Endothelial cell of umbilical vein (primary cell): ENCODE measurements around the gene KCNIP1. TPM values are rescaled to one million over a fixed set of nuclear protein-coding genes. Genes with fewer than 3 reads are reported as not detected.

ENCODE experiments used
- BruUV-seq: library from RNA; stranded (reverse); fragments of 400-500 nt; replicated peaks from 2 replicates; lab custom pipeline; 2021; lab: Mats Ljungman, UMichigan
- CTCF ChIA-PET: fragments of 300-600, 350-600 bp; sonication (Branson Sonifier 250); formaldehyde crosslinking; loops from one replicate; lab custom pipeline; 2021; ENCODE audit warnings: antibody characterized with exemption, inconsistent platforms; lab: Charles Lee
- POLR2A ChIA-PET: fragments of 300-600, 350-600 bp; sonication (Branson Sonifier 250); formaldehyde crosslinking; loops from one replicate; lab custom pipeline; 2021; ENCODE audit warnings: antibody characterized with exemption, inconsistent platforms; lab: Charles Lee
- DNase-seq: peaks from one replicate; pipeline ENCODE4 v3.0.0-alpha.2; 2011; ENCODE audit warnings: low read depth, low spot score
- FAIRE-seq: peaks from 2 replicates; lab custom pipeline; 2011; peaks lifted over from hg19 to GRCh38; lab: Jason Lieb, UNC
- H2AFZ ChIP-seq: 2 replicates; pipeline ENCODE4 v1.6.0; 2012; ENCODE audit warnings: low read depth, low read length, control low read depth, inconsistent platforms
- H3K27ac ChIP-seq: 2 replicates; pipeline ENCODE4 v1.5.1; 2011; ENCODE audit warnings: low read depth, mild to moderate bottlenecking, control low read depth, low read length, moderate library complexity; ENCODE audit not compliant: insufficient read depth
- H3K27me3 ChIP-seq, 2 experiments: 2 replicates each; pipeline versions ENCODE4 v1.6.0 to v1.6.1; 2011; ENCODE audit warnings: low read length in 2 of 2, mixed read lengths in 1 of 2; ENCODE audit not compliant: control insufficient read depth in 2 of 2, insufficient read depth in 2 of 2
- H3K36me3 ChIP-seq, 2 experiments: 2 replicates in 1 of 2; 3 replicates in 1 of 2; pipeline ENCODE4 v1.5.1; 2011; ENCODE audit warnings: low read length in 2 of 2, mild to moderate bottlenecking in 1 of 2, moderate library complexity in 1 of 2; ENCODE audit not compliant: control insufficient read depth in 2 of 2, insufficient read depth in 2 of 2; ENCODE audit errors: extremely low read depth in 1 of 2
- H3K4me1 ChIP-seq: 3 replicates; pipeline ENCODE4 v1.5.1; 2011; ENCODE audit warnings: mild to moderate bottlenecking, low read length; ENCODE audit not compliant: control insufficient read depth, insufficient read depth; ENCODE audit errors: extremely low read depth
- H3K4me2 ChIP-seq: 2 replicates; pipeline ENCODE4 v1.6.1; 2011; ENCODE audit warnings: low read length, control low read depth, mixed read lengths; ENCODE audit not compliant: insufficient read depth
- H3K4me3 ChIP-seq, 3 experiments: fragments of 200-600 bp in 1 of 3; sonication (generic), shearing (Covaris generic) in 1 of 3; replicated peaks in 1 of 3; 2 replicates each; pipeline ENCODE4 v1.5.1; 2011 to 2016; ENCODE audit warnings: control low read depth in 3 of 3, low read length in 3 of 3, mild to moderate bottlenecking in 2 of 3, inconsistent platforms in 1 of 3, low read depth in 1 of 3, moderate library complexity in 1 of 3; ENCODE audit not compliant: insufficient read depth in 1 of 3
- H3K79me2 ChIP-seq: 2 replicates; pipeline ENCODE4 v1.6.0; 2012; ENCODE audit warnings: low read length, inconsistent platforms; ENCODE audit not compliant: control insufficient read depth, insufficient read depth
- H3K9ac ChIP-seq: replicated peaks from 2 replicates; pipeline ENCODE3; 2011; ENCODE audit warnings: low read length, control low read depth; ENCODE audit not compliant: insufficient read depth; ENCODE audit errors: extremely low read depth
- H3K9me1 ChIP-seq: replicated peaks from 3 replicates; pipeline ENCODE4 v1.6.0; 2011; ENCODE audit warnings: mild to moderate bottlenecking, low read length; ENCODE audit not compliant: control insufficient read depth, insufficient read depth; ENCODE audit errors: extremely low read depth
- H3K9me3 ChIP-seq: replicated peaks from 2 replicates; pipeline ENCODE4 v1.5.1; 2012; ENCODE audit warnings: low read length, inconsistent platforms; ENCODE audit not compliant: control insufficient read depth, insufficient read depth
- H4K20me1 ChIP-seq: replicated peaks from 2 replicates; pipeline ENCODE3; 2011; ENCODE audit warnings: mild to moderate bottlenecking, low read length; ENCODE audit not compliant: control insufficient read depth, insufficient read depth; ENCODE audit errors: extremely low read depth
- CTCF ChIP-seq, 2 donors: IDR thresholded peaks; 1 replicate in 1 of 2; 2 replicates in 1 of 2; pipeline ENCODE4 v1.5.1; 2011; ENCODE audit warnings: low read length in 2 of 2, mild to moderate bottlenecking in 2 of 2, moderate library complexity in 2 of 2, control low read depth in 1 of 2, inconsistent platforms in 1 of 2, low read depth in 1 of 2; ENCODE audit not compliant: insufficient read depth in 1 of 2; ENCODE audit errors: extremely low read depth in 1 of 2
- EZH2 ChIP-seq: IDR thresholded peaks from 2 replicates; pipeline ENCODE4 v1.6.1; 2012; ENCODE audit warnings: borderline replicate concordance, low read depth, mild to moderate bottlenecking, moderate library complexity, low read length, inconsistent platforms; ENCODE audit not compliant: severe bottlenecking
- FOS ChIP-seq: IDR thresholded peaks from 2 replicates; pipeline ENCODE4 v1.6.1; 2011; ENCODE audit warnings: mild to moderate bottlenecking, low read length, moderate library complexity, borderline replicate concordance; ENCODE audit not compliant: insufficient read depth
- GATA2 ChIP-seq: IDR thresholded peaks from 2 replicates; pipeline ENCODE4 v1.7.0; 2011; ENCODE audit warnings: low read depth, mild to moderate bottlenecking, moderate library complexity, mixed read lengths, low read length; ENCODE audit not compliant: insufficient read length, insufficient read depth
- JUN ChIP-seq: IDR thresholded peaks from 2 replicates; pipeline ENCODE4 v1.6.1; 2011; ENCODE audit warnings: borderline replicate concordance, low read depth; ENCODE audit not compliant: insufficient read length, insufficient read depth
- MAX ChIP-seq: IDR thresholded peaks from 2 replicates; pipeline ENCODE4 v1.6.1; 2011; ENCODE audit not compliant: insufficient read depth, insufficient read length
- MYC ChIP-seq: IDR thresholded peaks from one replicate; pipeline ENCODE4 v1.6.1; 2011; ENCODE audit warnings: mild to moderate bottlenecking, low read depth, low read length
- POLR2A ChIP-seq: IDR thresholded peaks from 2 replicates; pipeline ENCODE4 v1.6.1; 2012; ENCODE audit warnings: low read depth, mild to moderate bottlenecking, control low read depth, low read length
- POLR2AphosphoS5 ChIP-seq: IDR thresholded peaks from 2 replicates; pipeline ENCODE4 v1.6.1; 2012; ENCODE audit warnings: low read depth, mild to moderate bottlenecking, control low read depth, low read length, moderate library complexity; ENCODE audit not compliant: insufficient read depth
- dilution Hi-C: fragments of 300-500 bp; cut with MboI; formaldehyde crosslinking; loops from one replicate; pipeline ENCODE4 v1.15.0; 2019; ENCODE audit warnings: low sequenced_read_pairs; ENCODE audit not compliant: extremely low pct_ligation_motif_present
- intact Hi-C: fragments of 100-400 bp; cut with micrococcal nuclease; formaldehyde crosslinking; loops from one replicate; pipeline ENCODE4 v1.10.0; 2022
- polyA plus RNA-seq, 4 experiments: library from polyadenylated mRNA; depleted of rRNA in 3 of 4; stranded (reverse) in 3 of 4; unstranded in 1 of 4; fragments of >200 nt; gene quantifications; 2 replicates each; pipeline versions ENCODE4 v1.2.1 to v1.2.3, GENCODE V29; 2011 to 2012; ENCODE audit warnings: missing spikeins in 1 of 4
- total RNA-seq: library from RNA; stranded (reverse); gene quantifications from 2 replicates; pipeline ENCODE4 v1.2.3, GENCODE V29; 2021

KCNIP1 gene
- total and polyA plus RNA-seq, 2 donors (not counting 3 experiments of a cell fraction or from before 2014, with no cell fraction given) = 0.15 TPM; not detected in 1

DNA sequence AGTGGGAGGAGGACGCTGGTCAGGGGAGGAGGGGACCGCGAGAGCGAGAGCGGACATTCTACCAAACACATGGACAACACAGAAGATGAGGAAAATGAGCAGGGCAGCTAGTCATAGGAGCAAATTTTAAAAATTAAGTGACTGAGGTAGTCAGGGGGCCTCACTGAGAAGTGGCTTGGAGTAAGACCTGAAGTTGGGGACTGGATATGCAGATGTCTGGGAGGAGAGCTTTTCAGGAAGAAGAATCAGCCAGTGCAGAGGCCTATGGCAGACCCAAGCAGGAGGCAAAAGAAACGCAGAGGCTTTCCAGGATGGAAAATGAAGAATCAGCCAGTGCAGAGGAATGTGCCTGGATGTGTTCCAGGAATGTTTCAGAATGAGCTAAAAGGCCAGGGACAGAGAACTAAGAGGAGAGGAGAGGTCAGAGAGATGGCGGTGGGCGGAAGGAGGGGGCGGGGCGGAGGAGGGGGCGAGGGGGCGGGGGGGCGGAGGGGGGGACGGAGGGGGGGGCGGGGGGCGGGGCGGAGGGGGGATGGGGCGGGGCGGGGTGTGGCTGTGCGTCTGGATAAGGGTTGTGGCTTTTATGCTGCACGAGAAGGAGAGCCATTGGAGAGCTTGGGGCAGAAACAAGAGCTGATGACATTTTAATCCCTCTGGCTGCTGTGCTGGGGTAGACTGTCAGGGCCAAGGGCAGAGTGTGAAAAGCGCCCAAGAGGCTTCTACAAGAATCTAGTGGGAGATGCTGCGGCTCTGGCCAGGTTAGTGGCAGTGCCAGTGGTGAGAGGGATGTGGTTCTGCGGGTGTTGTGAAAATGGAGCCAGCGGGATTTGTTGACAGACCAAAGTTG lies 129.6 kb downstream of the KCNIP1 start:
- FAIRE-seq = peak; percentile 84
- POLR2A ChIA-PET = interaction anchor here (0.9 kb wide), 1 partner anchor 158 kb away, joined by 3 read pairs; no protein-coding TSS in a partner anchor

GRCh38 chr5:170634256-170634990 lies 130.6 kb downstream of the KCNIP1 start:
- H4K20me1 ChIP-seq = no peaks in the 10 kb centered on the region
- intact Hi-C loops (loop anchor here (5.0 kb wide), 2 partner anchors 302 to 537 kb away; no protein-coding TSS in a partner anchor), dilution Hi-C loops (no loop called here)
- no peak overlapping the region for H2AFZ ChIP-seq
- H3K79me2 ChIP-seq = no peaks in the 10 kb centered on the region
- H3K9me1 ChIP-seq = no peaks in the 10 kb centered on the region
- FAIRE-seq (no peak), DNase-seq (no peak)
- no peak overlapping the region for H3K4me3 ChIP-seq
- no peaks in the 10 kb centered on the region for H3K36me3 ChIP-seq
- peaks cover 9% of the 10 kb centered on the region for H3K4me1 ChIP-seq
- peak overlapping the region; percentile 44 for H3K4me2 ChIP-seq
- POLR2A ChIA-PET = interaction anchor here (0.9 kb wide), 1 partner anchor 157 kb away, joined by 3 read pairs; no protein-coding TSS in a partner anchor
- no peaks in the 10 kb centered on the region for H3K9me3 ChIP-seq
- no TSS peak for BruUV-seq
- H3K27ac ChIP-seq = no peak overlapping the region
- H3K27me3 ChIP-seq = peaks cover 0 to 5% of the 10 kb centered on the region in 2 experiments
- TF ChIP-seq POLR2A (no peak), EZH2 (no peak), CTCF (IDR thresholded peaks at IDR 0.05; ENCODE audit: extremely low read depth in 1 of 2, insufficient read depth in 1 of 2, low read depth in 1 of 2, low read length in 2 of 2) (no peak), FOS (no peak), POLR2AphosphoS5 (no peak), GATA2 (no peak), MAX (no peak), JUN (no peak), MYC (no peak)
- H3K9ac ChIP-seq = no peak overlapping the region
- CTCF ChIA-PET = interaction anchor here (0.9 to 17.1 kb wide), 26 partner anchors 10 to 408 kb away, joined by 3 to 288 read pairs (median 8); no protein-coding TSS in a partner anchor

More for the DNA sequence above, 129.6 kb downstream of the KCNIP1 start:
- Histone ChIP-seq H2AFZ (peak overlapping the region; percentile 69), H3K36me3 (no peaks in the 10 kb centered on the region), H3K27me3 (peaks cover 0 to 4% of the 10 kb centered on the region in 2 experiments), H3K4me1 (peaks cover 9% of the 10 kb centered on the region), H3K9me3 (no peaks in the 10 kb centered on the region), H3K4me3 (peak overlapping the region in 2 of 3 experiments; percentile 23 to 49), H3K4me2 (peak overlapping the region; percentile 79), H3K9me1 (no peaks in the 10 kb centered on the region), H4K20me1 (no peaks in the 10 kb centered on the region), H3K79me2 (no peaks in the 10 kb centered on the region), H3K27ac (peak overlapping the region; percentile 64), H3K9ac (peak overlapping the region; percentile 61)
- CTCF ChIA-PET = interaction anchor here (0.7 to 17.1 kb wide), 54 partner anchors 9 to 640 kb away, joined by 3 to 288 read pairs (median 4); no protein-coding TSS in a partner anchor
- BruUV-seq = no TSS peak
- TF ChIP-seq POLR2A = peak; percentile 30
- no peak for TF ChIP-seq POLR2AphosphoS5
- DNase-seq = peak; percentile 83
- intact Hi-C loops = loop anchor here (1.0 to 5.0 kb wide), 7 partner anchors 29 to 536 kb away; no protein-coding TSS in a partner anchor
- dilution Hi-C loops = no loop called here
